ENCODE data around the gene GSAP.

Gene GSAP

GRCh38 chr7:77434570-77435275 is 18.6 kb upstream of the GSAP start:
- DNase-seq (ENCODE audit: low read depth in 2 of 2): no peak

GRCh38 chr7:77433901-77434300 is 17.8 kb upstream of the GSAP start:
- no peak for DNase-seq (ENCODE audit: low read depth in 2 of 2)

- DNase-seq (ENCODE audit: low read depth in 2 of 2): no peak
Measured at GRCh38 chr7:77430927-77431326, 14.8 kb upstream of the GSAP start.

GRCh38 chr7:77428777-77429231 is 12.7 kb upstream of the GSAP start:
- DNase-seq (ENCODE audit: low read depth in 2 of 2): no peak

- no peak for DNase-seq (ENCODE audit: low read depth in 2 of 2)
Measured at GRCh38 chr7:77427996-77428603, 12.0 kb upstream of the GSAP start.

- no peak for DNase-seq (ENCODE audit: low read depth in 2 of 2)
Measured at GRCh38 chr7:77426521-77427051, 10.4 kb upstream of the GSAP start.

GRCh38 chr7:77426052-77426404 is 9.9 kb upstream of the GSAP start:
- DNase-seq (ENCODE audit: low read depth in 2 of 2): no peak

- DNase-seq (ENCODE audit: low read depth in 2 of 2): no peak
Measured at GRCh38 chr7:77425101-77426051, 9.2 kb upstream of the GSAP start.

- DNase-seq (ENCODE audit: low read depth in 2 of 2): no peak
Measured at GRCh38 chr7:77422500-77422899, 6.4 kb upstream of the GSAP start.

- DNase-seq (ENCODE audit: low read depth in 2 of 2): no peak
Measured at GRCh38 chr7:77420986-77421672, 5.0 kb upstream of the GSAP start.

GRCh38 chr7:77420438-77420837 is 4.3 kb upstream of the GSAP start:
- no peak for DNase-seq (ENCODE audit: low read depth in 2 of 2)

- DNase-seq (ENCODE audit: low read depth in 2 of 2): no peak
Measured at GRCh38 chr7:77419102-77419501, 3.0 kb upstream of the GSAP start.

GRCh38 chr7:77417801-77418200 is 1.7 kb upstream of the GSAP start:
- DNase-seq (ENCODE audit: low read depth in 2 of 2): no peak

GRCh38 chr7:77416621-77417371 is 647 bp upstream of the GSAP start:
- no peak for DNase-seq (ENCODE audit: low read depth in 2 of 2)

GRCh38 chr7:77415476-77415822 is 700 bp downstream of the GSAP start:
- DNase-seq (ENCODE audit: low read depth in 2 of 2): no peak

- no peak for DNase-seq (ENCODE audit: low read depth in 2 of 2)
Measured at GRCh38 chr7:77413861-77414424, 2.2 kb downstream of the GSAP start.

- no peak for DNase-seq (ENCODE audit: low read depth in 2 of 2)
Measured at GRCh38 chr7:77413128-77413527, 3.0 kb downstream of the GSAP start.

- no peak for DNase-seq (ENCODE audit: low read depth in 2 of 2)
Measured at GRCh38 chr7:77409739-77410547, 6.2 kb downstream of the GSAP start.

- DNase-seq (ENCODE audit: low read depth in 2 of 2): no peak
Measured at GRCh38 chr7:77409005-77409738, 7.0 kb downstream of the GSAP start.
